Mesothelial cell of epicardium (in vitro differentiated cells): ENCODE data around the gene TSC1. TPM values are rescaled to one million over a fixed set of nuclear protein-coding genes. Genes with fewer than 3 reads are reported as not detected.

Experiments used
- DNase-seq, 2 experiments: peaks; one replicate each; pipeline ENCODE4 v3.0.0; 2021; ENCODE audit warnings: low spot score in 2 of 2; ENCODE audit not compliant: unreplicated experiment in 2 of 2
- H3K27ac Mint-ChIP-seq: 2 replicates; pipeline ENCODE4 v1.8.0; 2021; ENCODE audit warnings: mixed read lengths
- H3K27me3 Mint-ChIP-seq: 2 replicates; pipeline ENCODE4 v1.8.0; 2021; ENCODE audit warnings: low read depth, mixed read lengths
- H3K36me3 Mint-ChIP-seq: 2 replicates; pipeline ENCODE4 v1.8.0; 2021; ENCODE audit warnings: mixed read lengths
- H3K4me1 Mint-ChIP-seq: 2 replicates; pipeline ENCODE4 v1.8.0; 2021; ENCODE audit warnings: mixed read lengths
- H3K4me3 Mint-ChIP-seq: 2 replicates; pipeline ENCODE4 v1.8.0; 2021; ENCODE audit warnings: mild to moderate bottlenecking, moderate library complexity, mixed read lengths
- H3K9me3 Mint-ChIP-seq: 2 replicates; pipeline ENCODE4 v1.8.0; 2021; ENCODE audit warnings: mixed read lengths
- CTCF ChIP-seq: fragments of 200-600 bp; sonication (generic); IDR thresholded peaks from one replicate; pipeline ENCODE4 v1.5.0; 2021; ENCODE audit warnings: antibody characterized with exemption; ENCODE audit not compliant: unreplicated experiment
- total RNA-seq: library from RNA; stranded (reverse); gene quantifications from 3 replicates; pipeline ENCODE4 v1.2.1, GENCODE V29; 2021

Gene TSC1
- total RNA-seq, 1 donor from 2014 or later, result 68.5 TPM

- Mint-ChIP-seq H3K27ac (no peak overlapping the region), H3K36me3 (no peaks in the 10 kb centered on the region), H3K4me1 (peaks cover 2% of the 10 kb centered on the region), H3K4me3 (no peak overlapping the region), H3K27me3 (peaks cover 67% of the 10 kb centered on the region), H3K9me3 (no peaks in the 10 kb centered on the region)
- TF ChIP-seq CTCF, result no peak
- no peak for DNase-seq
Observed at GRCh38 chr9:132980157-132980556, 35.7 kb upstream of the TSC1 start.

- H3K4me1 Mint-ChIP-seq, result peaks cover 2% of the 10 kb centered on the region
- H3K27ac Mint-ChIP-seq, result no peak within 1 kb of the TSS
- H3K4me3 Mint-ChIP-seq, result no peak within 1 kb of the TSS
- no peaks in the 10 kb centered on the region for H3K9me3 Mint-ChIP-seq
- no peaks in the 10 kb centered on the region for H3K36me3 Mint-ChIP-seq
- DNase-seq, result no peak
- TF ChIP-seq CTCF, result no peak
- peaks cover 82% of the 10 kb centered on the region for H3K27me3 Mint-ChIP-seq
Observed at GRCh38 chr9:132978451-132979131, 34.2 kb upstream of the TSC1 start, which contains the start of gene GFI1B. Gene GFI1B (plus strand): TSS chr9:132978694. CDS start chr9:132986679, 7,985 bp downstream.

GRCh38 chr9:132978112-132978450 is 33.7 kb upstream of the TSC1 start:
- H3K9me3 Mint-ChIP-seq, result no peaks in the 10 kb centered on the region
- H3K27ac Mint-ChIP-seq, result no peak overlapping the region
- no peak for TF ChIP-seq CTCF
- H3K4me1 Mint-ChIP-seq, result peaks cover 2% of the 10 kb centered on the region
- DNase-seq, result no peak
- H3K36me3 Mint-ChIP-seq, result no peaks in the 10 kb centered on the region
- no peak overlapping the region for H3K4me3 Mint-ChIP-seq
- H3K27me3 Mint-ChIP-seq, result peaks cover 86% of the 10 kb centered on the region

GRCh38 chr9:132976571-132976970 is 32.2 kb upstream of the TSC1 start:
- TF ChIP-seq CTCF, result no peak
- peaks cover 85% of the 10 kb centered on the region for H3K27me3 Mint-ChIP-seq
- H3K36me3 Mint-ChIP-seq, result no peaks in the 10 kb centered on the region
- H3K27ac Mint-ChIP-seq, result no peak overlapping the region
- DNase-seq, result no peak
- H3K4me3 Mint-ChIP-seq, result no peak overlapping the region
- H3K4me1 Mint-ChIP-seq, result peaks cover 5% of the 10 kb centered on the region
- no peaks in the 10 kb centered on the region for H3K9me3 Mint-ChIP-seq

GRCh38 chr9:132975961-132976360 is 31.5 kb upstream of the TSC1 start:
- no peak for DNase-seq
- H3K27ac Mint-ChIP-seq, result no peak overlapping the region
- TF ChIP-seq CTCF, result no peak
- H3K36me3 Mint-ChIP-seq, result no peaks in the 10 kb centered on the region
- peaks cover 79% of the 10 kb centered on the region for H3K27me3 Mint-ChIP-seq
- H3K4me3 Mint-ChIP-seq, result no peak overlapping the region
- no peaks in the 10 kb centered on the region for H3K9me3 Mint-ChIP-seq
- peaks cover 5% of the 10 kb centered on the region for H3K4me1 Mint-ChIP-seq
